ENCODE data around the gene AKAP6.

Gene AKAP6

DNA sequence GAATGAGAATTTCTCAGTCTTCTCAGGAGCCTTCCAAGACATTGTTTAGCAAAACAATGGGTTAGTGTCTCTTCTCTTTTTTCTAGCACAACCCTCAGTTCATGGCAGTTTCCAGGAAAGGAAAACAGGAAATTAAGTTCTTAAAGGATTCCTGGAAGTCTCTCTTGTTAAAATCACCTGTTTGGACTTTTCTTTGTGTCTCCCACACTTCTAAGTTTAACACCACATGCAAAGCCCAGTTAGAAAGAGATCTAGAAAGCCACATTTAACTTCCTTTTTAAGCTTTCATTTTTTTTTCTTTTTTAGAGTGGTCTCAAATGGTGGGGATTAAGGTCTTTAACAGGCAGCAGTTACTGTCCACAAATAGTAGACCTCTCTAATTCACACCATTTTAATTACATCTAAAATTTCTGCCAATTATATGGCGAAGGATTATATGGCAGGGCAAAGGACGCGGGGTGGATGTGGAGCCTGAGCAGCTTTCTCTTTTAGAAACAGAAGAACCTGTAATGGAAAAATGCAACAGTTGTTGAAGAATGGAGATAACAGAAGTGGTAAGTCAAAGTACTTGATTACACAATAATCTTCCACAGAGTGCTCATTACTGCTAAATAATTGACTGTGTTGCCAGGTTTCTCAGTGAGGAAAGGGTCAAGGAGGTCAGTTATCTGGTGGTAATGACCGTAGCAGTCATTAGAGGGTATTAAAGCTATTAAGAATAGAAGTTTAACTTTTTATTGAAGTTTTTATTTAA is 298.6 kb downstream of the AKAP6 start:
- DNase-seq (ENCODE audit: low spot score): no peak

- DNase-seq (ENCODE audit: low spot score): no peak
These were observed 300.1 kb downstream of the AKAP6 start for GRCh38 chr14:32629236-32629635.

DNA sequence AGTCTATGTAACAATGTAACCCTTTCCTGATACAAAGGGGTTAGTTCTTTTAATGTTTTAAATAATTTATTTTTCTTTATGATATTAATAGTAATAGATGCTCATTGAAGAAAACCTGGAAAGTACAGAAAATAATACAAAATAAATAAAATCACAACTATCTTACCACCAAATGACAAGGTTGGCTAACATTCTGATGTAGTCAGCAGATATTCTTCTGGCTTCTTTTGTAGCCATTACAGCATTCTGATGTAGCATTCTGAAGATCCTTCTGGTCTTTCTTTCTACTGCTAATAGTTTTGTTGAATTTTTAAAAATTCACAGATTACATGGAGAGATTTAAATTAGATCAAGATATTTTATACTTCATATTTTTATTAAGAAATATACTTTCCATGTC is 301.6 kb downstream of the AKAP6 start:
- no peak for DNase-seq (ENCODE audit: low spot score)

GRCh38 chr14:32633224-32633859 is 304.2 kb downstream of the AKAP6 start:
- DNase-seq (ENCODE audit: low spot score): no peak

DNA sequence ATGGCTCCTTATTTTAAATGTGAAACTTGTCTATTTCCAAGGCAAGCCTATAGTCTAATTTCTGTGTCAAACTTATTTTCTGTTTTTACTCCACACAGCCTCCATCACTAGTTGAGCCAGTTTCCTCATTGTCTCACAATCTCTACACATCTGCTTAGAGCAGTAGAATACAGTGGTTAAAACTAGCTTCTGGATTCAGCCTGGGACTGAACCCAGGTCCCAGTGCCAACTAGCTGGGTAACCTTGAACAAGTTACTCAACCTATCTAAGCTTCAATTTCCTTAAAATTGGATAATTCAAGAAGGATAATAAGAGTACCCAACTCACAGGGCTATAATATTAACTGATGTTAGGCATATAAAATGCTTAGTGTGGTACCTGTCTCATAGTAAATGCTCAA is 304.8 kb downstream of the AKAP6 start:
- no peak for DNase-seq (ENCODE audit: low spot score)

DNA sequence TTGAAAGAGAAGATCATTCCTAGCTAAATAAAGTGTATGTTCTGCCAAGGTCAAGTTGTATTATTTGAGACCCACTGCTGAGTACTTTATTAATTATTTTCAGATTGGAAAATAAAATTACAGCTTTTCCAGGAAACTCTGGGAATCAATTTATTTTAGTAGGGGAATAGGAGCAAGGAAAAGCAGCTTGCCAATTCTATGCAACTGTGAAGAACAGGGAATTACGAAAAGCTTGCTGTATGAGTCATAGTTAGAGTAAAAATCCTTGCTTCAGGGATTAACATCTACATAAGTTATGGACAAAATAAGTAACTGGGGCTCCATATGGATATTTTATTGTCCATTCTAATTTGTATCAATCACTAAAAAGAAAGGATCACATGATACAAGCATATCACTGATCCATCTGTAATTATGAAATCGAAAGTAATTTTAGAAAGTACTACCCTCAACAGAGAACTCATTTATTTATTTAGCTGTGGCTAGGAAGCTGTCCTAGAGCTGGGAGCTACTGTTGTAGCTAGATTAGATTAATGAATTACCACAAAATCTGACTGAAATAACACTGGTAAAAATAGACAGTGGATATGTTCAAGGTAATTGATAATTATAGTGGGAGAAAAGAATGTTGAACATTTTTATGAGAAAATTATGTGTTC is 306.1 kb downstream of the AKAP6 start:
- DNase-seq (ENCODE audit: low spot score): no peak

DNA sequence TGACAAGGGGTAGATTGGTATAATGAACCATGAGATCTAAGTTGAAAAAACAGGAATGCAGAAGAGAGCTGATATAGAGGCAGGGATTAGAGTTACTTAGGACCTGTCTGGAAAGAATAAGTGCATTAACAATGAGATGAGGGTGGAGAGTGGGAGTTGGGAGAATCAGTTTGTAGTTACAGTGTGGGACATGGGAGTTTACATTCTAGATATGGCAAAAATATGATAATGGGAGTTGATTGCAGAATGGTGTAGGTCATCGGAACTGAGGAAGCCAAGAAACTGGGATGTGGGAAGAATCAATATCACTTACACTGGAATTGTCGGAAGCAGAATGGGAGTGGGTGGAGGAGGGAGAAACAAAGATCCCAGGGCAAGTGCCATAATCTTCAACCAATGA is 308.5 kb downstream of the AKAP6 start:
- DNase-seq (ENCODE audit: low spot score): no peak

- no peak for DNase-seq (ENCODE audit: low spot score)
These were observed 310.1 kb downstream of the AKAP6 start for GRCh38 chr14:32639208-32639607.

- DNase-seq (ENCODE audit: low spot score): no peak
These were observed 316.5 kb downstream of the AKAP6 start for GRCh38 chr14:32645551-32645950.

- no peak for DNase-seq (ENCODE audit: low spot score)
These were observed 319.3 kb downstream of the AKAP6 start for GRCh38 chr14:32648434-32648833.

GRCh38 chr14:32650030-32650429 is 320.9 kb downstream of the AKAP6 start:
- DNase-seq (ENCODE audit: low spot score): no peak

GRCh38 chr14:32650665-32651064 is 321.6 kb downstream of the AKAP6 start:
- DNase-seq (ENCODE audit: low spot score): no peak

GRCh38 chr14:32654106-32654505 is 325.0 kb downstream of the AKAP6 start:
- no peak for DNase-seq (ENCODE audit: low spot score)

- DNase-seq (ENCODE audit: low spot score): no peak
These were observed 327.5 kb downstream of the AKAP6 start for GRCh38 chr14:32656601-32657000.

- no peak for DNase-seq (ENCODE audit: low spot score)
These were observed 328.0 kb downstream of the AKAP6 start for GRCh38 chr14:32657081-32657480.

GRCh38 chr14:32661216-32661615 is 332.1 kb downstream of the AKAP6 start:
- no peak for DNase-seq (ENCODE audit: low spot score)

DNA sequence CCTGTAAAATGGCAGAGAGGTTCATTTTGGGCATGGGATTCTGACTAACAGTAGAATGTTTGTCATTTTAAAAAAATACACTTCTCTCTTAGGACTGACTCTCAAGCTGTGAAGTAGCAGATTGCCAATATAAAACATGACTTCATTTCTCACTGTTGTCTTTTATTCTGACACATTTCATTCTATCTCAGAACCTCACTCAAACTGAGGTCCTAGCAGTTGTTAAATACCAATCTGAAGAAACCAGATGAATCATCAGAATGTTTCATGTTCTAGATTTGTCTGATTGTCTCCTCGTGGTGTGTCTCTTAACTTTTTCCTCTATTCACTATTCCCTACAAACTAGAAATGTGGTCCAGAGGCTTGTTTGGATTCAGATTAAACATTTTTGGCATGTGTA is 333.1 kb downstream of the AKAP6 start:
- DNase-seq (ENCODE audit: low spot score): no peak

DNA sequence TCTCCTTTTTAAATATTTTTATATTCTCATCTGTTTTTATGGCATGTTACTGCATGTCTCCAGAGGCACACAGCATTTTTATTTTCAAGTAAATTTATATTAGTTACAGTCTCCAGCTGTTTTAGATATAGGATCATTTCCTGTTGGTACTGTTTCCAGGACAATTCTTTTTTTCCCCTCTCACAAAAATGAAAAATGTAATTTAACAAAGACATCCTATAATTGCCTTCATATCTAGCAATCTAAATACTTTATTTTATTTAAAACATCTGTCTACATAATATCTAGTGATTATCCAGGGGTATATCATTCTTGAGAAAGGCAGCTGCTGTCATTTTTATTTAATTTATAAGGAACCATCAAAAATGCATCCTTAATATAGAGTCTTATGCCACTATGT is 337.2 kb downstream of the AKAP6 start:
- DNase-seq (ENCODE audit: low spot score): no peak

GRCh38 chr14:32667287-32667686 is 338.2 kb downstream of the AKAP6 start:
- DNase-seq (ENCODE audit: low spot score): no peak

GRCh38 chr14:32667791-32668190 is 338.7 kb downstream of the AKAP6 start:
- DNase-seq (ENCODE audit: low spot score): no peak

GRCh38 chr14:32669391-32669790 is 340.3 kb downstream of the AKAP6 start:
- DNase-seq (ENCODE audit: low spot score): no peak

- DNase-seq (ENCODE audit: low spot score): no peak
These were observed 346.3 kb downstream of the AKAP6 start for GRCh38 chr14:32675433-32675832.

DNA sequence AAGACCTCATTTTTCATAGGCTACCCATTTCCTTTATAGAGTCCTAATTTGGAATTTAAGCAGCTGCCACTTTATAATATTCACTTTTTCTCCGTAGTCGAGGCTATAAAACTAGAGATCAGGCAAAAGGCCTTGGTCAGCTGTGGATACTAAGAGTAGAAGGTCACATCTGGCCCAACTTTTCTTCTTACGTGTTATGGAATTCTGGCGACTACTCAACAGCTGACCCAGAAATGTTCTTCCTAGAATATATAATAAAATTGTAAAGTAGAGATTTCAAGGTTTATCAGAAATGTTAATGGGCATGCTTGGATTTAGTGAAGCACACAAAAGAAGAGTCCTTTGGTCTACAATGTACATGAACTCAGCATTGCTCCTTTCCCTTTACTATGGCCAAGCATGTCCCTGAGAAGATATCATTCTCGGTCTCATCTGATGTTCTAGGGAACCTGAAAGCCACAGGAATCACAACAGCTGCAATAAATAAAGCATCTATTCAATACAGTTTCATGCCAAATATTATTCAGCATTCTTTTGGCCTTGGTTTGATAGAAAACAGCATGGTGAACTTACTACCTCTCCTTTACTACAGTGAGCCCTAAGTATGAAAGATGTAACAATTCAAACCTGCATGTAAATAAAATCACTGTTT is 348.2 kb downstream of the AKAP6 start:
- DNase-seq (ENCODE audit: low spot score): no peak

Data from SW480 (cell line).